K562 (cell line): ENCODE measurements around the gene RUNX1. TPM values are rescaled to one million over a fixed set of nuclear protein-coding genes. Genes with fewer than 3 reads are reported as not detected.
A peak's percentile ranks its signal among the peaks of the same experiment; 100 is the strongest.
"Not testable (repeated sequence)": the region's sequence is repeated elsewhere in the genome, so short reads cannot be mapped to it uniquely, and the experiment has no call there.

Experiments
- C11orf30 ChIP-seq: fragments of 450-650 bp; IDR thresholded peaks from 2 replicates; pipeline ENCODE4 v1.6.1; 2016; ENCODE audit warnings: low read depth, mild to moderate bottlenecking
- EHMT2 ChIP-seq: fragments of 450-650 bp; IDR thresholded peaks from 2 replicates; pipeline ENCODE4 v1.6.1; 2018; ENCODE audit warnings: antibody characterized with exemption
- ELF4 ChIP-seq: fragments of 450-650 bp; formaldehyde crosslinking; IDR thresholded peaks from 2 replicates; pipeline ENCODE4 v1.4.0; 2022; ENCODE audit warnings: missing genetic modification characterization
- HDAC1 ChIP-seq, 2 experiments: fragments of 450-650 bp; IDR thresholded peaks; 2 replicates each; pipeline ENCODE4 v1.6.1; 2016 to 2017; ENCODE audit warnings: inconsistent platforms in 1 of 2, mild to moderate bottlenecking in 1 of 2, moderate library complexity in 1 of 2
- HDGF ChIP-seq: fragments of 450-650 bp; IDR thresholded peaks from 2 replicates; pipeline ENCODE4 v1.6.1; 2016
- JUND ChIP-seq, 2 experiments: IDR thresholded peaks; 2 replicates in 1 of 2; 3 replicates in 1 of 2; pipeline ENCODE4 v1.6.1; 2011; ENCODE audit warnings: borderline replicate concordance in 2 of 2, low read depth in 2 of 2, low read length in 2 of 2, improper control_type of control experiment in 1 of 2, missing biosample characterization in 1 of 2, missing genetic modification characterization in 1 of 2, missing genetic modification reagents in 1 of 2
- MAFG ChIP-seq: fragments of 450-650 bp; conservative IDR thresholded peaks from 2 replicates; pipeline ENCODE4 v1.6.1; 2016; ENCODE audit warnings: missing genetic modification characterization, missing compliant biosample characterization
- MCM3 ChIP-seq: fragments of 450-650 bp; IDR thresholded peaks from 2 replicates; pipeline ENCODE4 v1.6.1; 2016
- NFRKB ChIP-seq: fragments of 450-650 bp; IDR thresholded peaks from 2 replicates; pipeline ENCODE4 v1.6.1; 2016; ENCODE audit warnings: low read depth
- TSC22D4 ChIP-seq: fragments of 450-650 bp; IDR thresholded peaks from 2 replicates; pipeline ENCODE4 v1.6.1; 2016; ENCODE audit warnings: missing genetic modification characterization, missing biosample characterization, control low read depth
- polyA plus RNA-seq, 8 experiments: library from polyadenylated mRNA; depleted of rRNA in 4 of 8; stranded (reverse) in 5 of 8; unstranded in 3 of 8; fragments of >200 nt; fragmentation: Nextera tagmentation in 2 of 8; fragmentation: Illumina TruSeq in 1 of 8; extraction: Ambion mirVana in 2 of 8; extraction: Trizol in 1 of 8; gene quantifications; 2 replicates each; pipeline versions ENCODE4 v1.2.1 to v1.2.3, GENCODE V29; 2011 to 2014; ENCODE audit warnings: inconsistent platforms in 1 of 8, missing spikeins in 1 of 8
- total RNA-seq, 7 experiments: library from RNA; depleted of rRNA in 6 of 7; stranded (reverse); fragments of >200 nt in 6 of 7; fragmentation: Illumina TruSeq in 2 of 7; extraction: Trizol in 2 of 7; gene quantifications; 2 replicates each; pipeline versions ENCODE4 v1.2.1 to v1.2.3, GENCODE V29; 2011 to 2021; ENCODE audit warnings: low replicate concordance in 1 of 7
- TF ChIP-seq, protein P1 (sequence below), 2 experiments: fragments of 450-650 bp; IDR thresholded peaks; 2 replicates each; pipeline ENCODE4 v1.6.1; 2016

RUNX1 gene
- total and polyA plus RNA-seq, 9 of the 15 experiments (the other 6 are each of a cell fraction or from before 2014, with no cell fraction given), result 2.2 to 68.6 (median 17.8) TPM

DNA sequence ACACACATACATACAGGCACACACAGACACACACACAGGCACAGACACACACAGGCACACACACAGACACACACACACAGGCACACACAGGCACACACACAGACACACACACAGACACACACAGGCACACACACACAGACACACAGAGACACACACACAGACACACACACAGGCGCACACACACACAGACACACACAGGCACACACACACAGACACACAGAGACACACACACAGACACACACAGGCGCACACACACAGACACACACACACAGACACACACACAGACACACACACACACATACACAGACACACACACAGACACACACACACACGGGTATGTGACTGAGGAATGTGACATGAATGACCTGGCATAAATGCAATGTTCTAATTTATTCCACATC, 55.6 kb downstream of the RUNX1 start (continued):
- TF ChIP-seq, protein P1, sequence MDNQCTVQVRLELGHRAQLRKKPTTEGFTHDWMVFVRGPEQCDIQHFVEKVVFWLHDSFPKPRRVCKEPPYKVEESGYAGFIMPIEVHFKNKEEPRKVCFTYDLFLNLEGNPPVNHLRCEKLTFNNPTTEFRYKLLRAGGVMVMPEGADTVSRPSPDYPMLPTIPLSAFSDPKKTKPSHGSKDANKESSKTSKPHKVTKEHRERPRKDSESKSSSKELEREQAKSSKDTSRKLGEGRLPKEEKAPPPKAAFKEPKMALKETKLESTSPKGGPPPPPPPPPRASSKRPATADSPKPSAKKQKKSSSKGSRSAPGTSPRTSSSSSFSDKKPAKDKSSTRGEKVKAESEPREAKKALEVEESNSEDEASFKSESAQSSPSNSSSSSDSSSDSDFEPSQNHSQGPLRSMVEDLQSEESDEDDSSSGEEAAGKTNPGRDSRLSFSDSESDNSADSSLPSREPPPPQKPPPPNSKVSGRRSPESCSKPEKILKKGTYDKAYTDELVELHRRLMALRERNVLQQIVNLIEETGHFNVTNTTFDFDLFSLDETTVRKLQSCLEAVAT (IDR thresholded peaks at IDR 0.05), result 0 out of 4 replicates have a peak, but pooled peaks of 1 of the 2 experiments have one; percentile 15
- peak; percentile 39; the same call in 1 of the 2 replicates for TF ChIP-seq C11orf30
- TF ChIP-seq NFRKB, result 0 out of 2 replicates have a peak, but pooled peaks have one; percentile 39
- TF ChIP-seq EHMT2, result peak; percentile 10; the same call in 1 of the 2 replicates
- TF ChIP-seq JUND (IDR thresholded peaks at IDR 0.05; ENCODE audit: borderline replicate concordance, low read depth, low read length), result not testable (repeated sequence)
- TF ChIP-seq JUND (tag; IDR thresholded peaks at IDR 0.05; ENCODE audit: borderline replicate concordance, low read depth, low read length), result peak; percentile 65; the same call in 1 of the 3 replicates
- TF ChIP-seq HDGF, result 0 out of 2 replicates have a peak, but pooled peaks have one; percentile 18
- peak; percentile 77 for TF ChIP-seq MCM3
- TF ChIP-seq TSC22D4 (tag), result 0 out of 2 replicates have a peak, but pooled peaks have one; percentile 51
- TF ChIP-seq HDAC1 (IDR thresholded peaks at IDR 0.05), result peak in 1 of 2 experiments; percentile 56; a peak in 2 of 4 replicates
- peak; percentile 47; the same call in 1 of the 2 replicates for TF ChIP-seq MAFG (tag)
- 0 out of 2 replicates have a peak, but pooled peaks have one; percentile 53 for TF ChIP-seq ELF4 (CRISPR knock-in tag)
